Transverse colon (tissue), 4 donors: ENCODE results near the gene TBX5.

Experiments used
- POLR2AphosphoS5 ChIP-seq, 3 donors: sonication (generic); formaldehyde crosslinking; IDR thresholded peaks; one replicate each; pipeline ENCODE4 v1.6.1; 2016; ENCODE audit warnings: antibody characterized with exemption in 3 of 3
- TF ChIP-seq, protein P1 (sequence below), 5 experiments: fragments of 200-600 bp in 3 of 5; fragments of 450-650 bp in 2 of 5; sonication (generic) in 3 of 5; IDR thresholded peaks; 1 replicate in 2 of 5; 2 replicates in 3 of 5; pipeline ENCODE4 v1.5.1; 2016 to 2017; ENCODE audit warnings: antibody characterized with exemption in 5 of 5, inconsistent platforms in 3 of 5, mild to moderate bottlenecking in 2 of 5, moderate library complexity in 1 of 5

DNA sequence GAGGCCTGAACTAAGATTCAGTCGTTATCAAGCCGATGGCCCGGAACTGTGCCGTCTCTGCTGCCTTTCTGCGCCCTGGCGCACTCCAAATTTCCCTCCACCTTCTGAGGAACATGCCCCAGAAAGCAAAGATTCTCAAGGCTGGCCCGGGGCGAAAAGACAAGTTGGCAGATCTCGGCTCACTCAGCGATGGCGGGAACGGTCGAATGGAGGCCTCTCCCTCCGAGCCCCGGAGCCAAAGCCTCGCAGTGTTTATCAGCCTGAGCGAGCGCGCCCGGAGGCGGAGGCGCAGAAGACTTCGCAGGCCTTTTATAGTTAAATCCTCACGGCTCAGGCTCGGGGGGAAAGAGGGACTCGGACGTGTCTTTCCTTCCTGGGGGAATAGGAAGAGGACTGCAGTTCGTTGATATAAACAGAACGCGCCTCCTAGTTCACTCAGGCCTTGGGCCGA is 5.6 kb downstream of the TBX5 start:
- TF ChIP-seq, protein P1, sequence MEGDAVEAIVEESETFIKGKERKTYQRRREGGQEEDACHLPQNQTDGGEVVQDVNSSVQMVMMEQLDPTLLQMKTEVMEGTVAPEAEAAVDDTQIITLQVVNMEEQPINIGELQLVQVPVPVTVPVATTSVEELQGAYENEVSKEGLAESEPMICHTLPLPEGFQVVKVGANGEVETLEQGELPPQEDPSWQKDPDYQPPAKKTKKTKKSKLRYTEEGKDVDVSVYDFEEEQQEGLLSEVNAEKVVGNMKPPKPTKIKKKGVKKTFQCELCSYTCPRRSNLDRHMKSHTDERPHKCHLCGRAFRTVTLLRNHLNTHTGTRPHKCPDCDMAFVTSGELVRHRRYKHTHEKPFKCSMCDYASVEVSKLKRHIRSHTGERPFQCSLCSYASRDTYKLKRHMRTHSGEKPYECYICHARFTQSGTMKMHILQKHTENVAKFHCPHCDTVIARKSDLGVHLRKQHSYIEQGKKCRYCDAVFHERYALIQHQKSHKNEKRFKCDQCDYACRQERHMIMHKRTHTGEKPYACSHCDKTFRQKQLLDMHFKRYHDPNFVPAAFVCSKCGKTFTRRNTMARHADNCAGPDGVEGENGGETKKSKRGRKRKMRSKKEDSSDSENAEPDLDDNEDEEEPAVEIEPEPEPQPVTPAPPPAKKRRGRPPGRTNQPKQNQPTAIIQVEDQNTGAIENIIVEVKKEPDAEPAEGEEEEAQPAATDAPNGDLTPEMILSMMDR (IDR thresholded peaks at IDR 0.05), result no peak
- TF ChIP-seq POLR2AphosphoS5 (IDR thresholded peaks at IDR 0.05), result no peak
